ENCODE results near the gene C12orf76. TPM values are rescaled to one million over a fixed set of nuclear protein-coding genes. Genes with fewer than 3 reads are reported as not detected.

The C12orf76 gene
- total RNA-seq, 2 experiments from 2014 or later: 15.5 to 16.2 TPM

DNA sequence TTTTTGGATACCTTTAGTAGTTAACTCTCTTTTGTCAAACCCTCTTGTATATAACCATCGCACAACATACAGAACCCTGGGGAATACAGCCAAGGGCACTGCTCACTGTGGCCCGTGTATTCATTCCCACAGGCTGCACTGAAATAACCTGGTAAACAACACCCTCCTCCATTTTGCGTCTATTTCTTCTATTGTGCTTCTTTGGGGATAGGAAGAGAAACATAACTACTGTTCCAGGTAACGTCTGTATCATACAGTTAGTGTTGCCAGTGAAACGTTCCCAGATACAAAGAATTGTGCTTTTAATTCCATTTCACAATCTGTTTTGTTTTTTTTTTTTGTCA, 9.6 kb downstream of the C12orf76 start:
- no peak for ATAC-seq

DNA sequence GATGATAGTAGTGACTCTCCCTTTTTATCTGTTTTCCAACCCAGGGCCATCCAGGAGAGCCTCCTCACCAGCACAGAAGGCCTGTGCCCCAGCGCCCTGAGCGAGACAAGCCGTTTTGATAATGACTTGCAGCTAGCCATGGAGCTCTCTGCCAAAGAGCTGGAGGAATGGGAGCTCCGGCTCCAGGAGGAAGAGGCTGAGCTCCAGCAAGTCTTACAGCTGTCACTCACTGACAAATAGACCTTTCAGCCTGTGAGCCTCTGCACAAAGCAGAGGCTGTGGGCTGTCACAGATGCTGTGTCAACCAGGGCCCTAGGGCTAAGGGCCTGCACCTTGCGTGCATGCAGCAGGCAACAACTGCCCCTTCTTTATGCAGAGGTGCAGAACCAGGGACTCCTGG, 11.0 kb downstream of the C12orf76 start:
- POLR2A ChIA-PET: interaction anchor here (0.6 kb wide), 1 partner anchor 42 kb away, joined by 3 read pairs; no protein-coding TSS in a partner anchor

More for the DNA sequence above, 9.6 kb downstream of the C12orf76 start:
- ChIA-PET CTCF (interaction anchor here (1.6 kb wide), 1 partner anchor 61 kb away, joined by 4 read pairs; no protein-coding TSS in a partner anchor), POLR2A (no interaction called here)
- H3K36me3 Mint-ChIP-seq (ENCODE audit: low read depth): peaks cover 71% of the 10 kb centered on the region
- peaks cover 54% of the 10 kb centered on the region for H3K4me1 Mint-ChIP-seq (ENCODE audit: low read depth)
- peak overlapping the region; percentile 81 for H3K27ac Mint-ChIP-seq
- H3K4me3 Mint-ChIP-seq: no peak overlapping the region
- H3K9me3 Mint-ChIP-seq (ENCODE audit: insufficient read depth): no peaks in the 10 kb centered on the region
- DNase-seq: no peak
- no peaks in the 10 kb centered on the region for H3K27me3 Mint-ChIP-seq (ENCODE audit: low read depth)

GRCh38 chr12:110035534-110036104, 12.7 kb downstream of the C12orf76 start:
- Mint-ChIP-seq H3K27me3 (ENCODE audit: low read depth) (no peaks in the 10 kb centered on the region), H3K4me1 (ENCODE audit: low read depth) (peaks cover 30% of the 10 kb centered on the region), H3K36me3 (ENCODE audit: low read depth) (peaks cover 70% of the 10 kb centered on the region), H3K27ac (no peak overlapping the region), H3K9me3 (ENCODE audit: insufficient read depth) (no peaks in the 10 kb centered on the region), H3K4me3 (no peak overlapping the region)
- ATAC-seq (no peak), DNase-seq (no peak)
- POLR2A ChIA-PET: no interaction called here
- CTCF ChIA-PET: interaction anchor here (1.1 to 1.2 kb wide), 2 partner anchors 11 to 28 kb away, joined by 3 to 4 read pairs; no protein-coding TSS in a partner anchor

More for the DNA sequence above, 11.0 kb downstream of the C12orf76 start:
- H3K9me3 Mint-ChIP-seq (ENCODE audit: insufficient read depth): no peaks in the 10 kb centered on the region
- DNase-seq (no peak), ATAC-seq (no peak)
- H3K4me1 Mint-ChIP-seq (ENCODE audit: low read depth): peaks cover 46% of the 10 kb centered on the region
- H3K27ac Mint-ChIP-seq: no peak overlapping the region
- CTCF ChIA-PET: interaction anchor here (1.6 kb wide), 1 partner anchor 62 kb away, joined by 4 read pairs; no protein-coding TSS in a partner anchor
- H3K36me3 Mint-ChIP-seq (ENCODE audit: low read depth): peaks cover 74% of the 10 kb centered on the region
- no peaks in the 10 kb centered on the region for H3K27me3 Mint-ChIP-seq (ENCODE audit: low read depth)
- no peak overlapping the region for H3K4me3 Mint-ChIP-seq

- H3K4me1 Mint-ChIP-seq (ENCODE audit: low read depth): peaks cover 13% of the 10 kb centered on the region
- no peak overlapping the region for H3K4me3 Mint-ChIP-seq
- DNase-seq (no peak), ATAC-seq (no peak)
- peaks cover 65% of the 10 kb centered on the region for H3K36me3 Mint-ChIP-seq (ENCODE audit: low read depth)
- H3K27ac Mint-ChIP-seq: no peak overlapping the region
- CTCF ChIA-PET: interaction anchor here (0.7 to 1.2 kb wide), 3 partner anchors 10 to 34 kb away, joined by 3 to 4 read pairs (median 3); partner anchors contain the start of gene ANKRD13A
- POLR2A ChIA-PET: no interaction called here
- H3K9me3 Mint-ChIP-seq (ENCODE audit: insufficient read depth): no peaks in the 10 kb centered on the region
- no peaks in the 10 kb centered on the region for H3K27me3 Mint-ChIP-seq (ENCODE audit: low read depth)
These were observed 14.4 kb downstream of the C12orf76 start for GRCh38 chr12:110033888-110034287.

GRCh38 chr12:110029290-110029815, 19.0 kb downstream of the C12orf76 start:
- DNase-seq (no peak), ATAC-seq (no peak)
- ChIA-PET CTCF (no interaction called here), POLR2A (no interaction called here)
- Mint-ChIP-seq H3K36me3 (ENCODE audit: low read depth) (peaks cover 60% of the 10 kb centered on the region), H3K9me3 (ENCODE audit: insufficient read depth) (no peaks in the 10 kb centered on the region), H3K4me1 (ENCODE audit: low read depth) (peaks cover 2% of the 10 kb centered on the region), H3K4me3 (no peak overlapping the region), H3K27me3 (ENCODE audit: low read depth) (no peaks in the 10 kb centered on the region), H3K27ac (no peak overlapping the region)

DNA sequence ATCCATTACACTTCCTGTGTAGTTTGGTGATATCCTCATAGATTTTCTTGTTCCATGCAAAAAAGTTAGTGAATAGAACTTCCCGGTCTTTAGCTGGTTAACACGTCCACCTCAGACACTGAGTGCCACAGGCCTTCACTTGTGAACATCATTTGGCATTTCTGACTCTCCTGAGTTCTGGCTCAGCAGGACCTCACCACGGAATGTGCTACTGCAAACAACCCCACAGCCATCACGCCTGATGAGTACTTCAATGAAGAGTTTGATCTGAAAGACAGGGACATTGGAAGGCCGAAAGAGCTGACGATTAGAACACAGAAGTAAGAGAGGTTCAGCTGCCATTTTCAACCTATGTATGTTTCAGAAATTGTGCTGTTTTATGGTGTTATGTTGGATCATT, 20.0 kb downstream of the C12orf76 start:
- Mint-ChIP-seq H3K27ac (no peak overlapping the region), H3K4me3 (no peak overlapping the region), H3K36me3 (ENCODE audit: low read depth) (peaks cover 57% of the 10 kb centered on the region), H3K4me1 (ENCODE audit: low read depth) (peaks cover 2% of the 10 kb centered on the region), H3K9me3 (ENCODE audit: insufficient read depth) (no peaks in the 10 kb centered on the region), H3K27me3 (ENCODE audit: low read depth) (no peaks in the 10 kb centered on the region)
- CTCF ChIA-PET: interaction anchor here (0.6 to 1.2 kb wide), 2 partner anchors 10 to 11 kb away, joined by 3 read pairs; no protein-coding TSS in a partner anchor
- POLR2A ChIA-PET: interaction anchor here (1.9 kb wide), 1 partner anchor 12 kb away, joined by 8 read pairs; no protein-coding TSS in a partner anchor
- DNase-seq: no peak
- ATAC-seq: no peak

DNA sequence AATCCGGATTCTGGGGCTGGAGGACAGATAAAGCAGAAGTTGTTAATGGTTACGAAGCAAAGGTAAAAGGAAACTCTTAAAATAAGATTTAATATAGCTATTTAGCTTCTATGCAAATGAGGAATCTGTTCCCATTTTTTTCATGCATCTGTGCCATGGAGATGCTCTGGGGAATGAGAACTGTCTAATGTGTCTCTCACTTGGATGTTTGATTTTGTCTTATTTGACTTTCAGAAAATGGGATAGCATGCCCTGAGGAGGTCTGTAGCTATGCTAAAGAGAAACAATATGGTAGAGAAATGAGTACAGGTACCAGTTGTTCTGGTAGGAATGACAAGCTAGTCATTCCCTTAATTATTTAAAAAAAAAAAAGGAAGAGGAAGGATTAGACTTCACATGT, 24.3 kb downstream of the C12orf76 start:
- H3K4me3 Mint-ChIP-seq: no peak overlapping the region
- no peak overlapping the region for H3K27ac Mint-ChIP-seq
- H3K27me3 Mint-ChIP-seq (ENCODE audit: low read depth): no peaks in the 10 kb centered on the region
- ChIA-PET POLR2A (interaction anchor here (1.9 kb wide), 1 partner anchor 25 kb away, joined by 6 read pairs; the partner anchor contains the start of gene ANKRD13A), CTCF (interaction anchor here (0.9 to 2.1 kb wide), 6 partner anchors 9 to 407 kb away, joined by 3 to 4 read pairs (median 3); no protein-coding TSS in a partner anchor)
- peaks cover 3% of the 10 kb centered on the region for H3K4me1 Mint-ChIP-seq (ENCODE audit: low read depth)
- peaks cover 62% of the 10 kb centered on the region for H3K36me3 Mint-ChIP-seq (ENCODE audit: low read depth)
- DNase-seq: no peak
- ATAC-seq: no peak
- H3K9me3 Mint-ChIP-seq (ENCODE audit: insufficient read depth): no peaks in the 10 kb centered on the region

- CTCF ChIA-PET: interaction anchor here (1.2 to 2.1 kb wide), 3 partner anchors 8 to 408 kb away, joined by 3 to 4 read pairs (median 4); no protein-coding TSS in a partner anchor
- H3K27ac Mint-ChIP-seq: no peak overlapping the region
These were observed 25.0 kb downstream of the C12orf76 start for GRCh38 chr12:110023059-110023980.

GRCh38 chr12:110020956-110021355, 27.4 kb downstream of the C12orf76 start:
- no peak for ATAC-seq
- Mint-ChIP-seq H3K27me3 (ENCODE audit: low read depth) (no peaks in the 10 kb centered on the region), H3K27ac (no peak overlapping the region), H3K36me3 (ENCODE audit: low read depth) (peaks cover 62% of the 10 kb centered on the region), H3K4me3 (no peak overlapping the region), H3K4me1 (ENCODE audit: low read depth) (peaks cover 4% of the 10 kb centered on the region), H3K9me3 (ENCODE audit: insufficient read depth) (no peaks in the 10 kb centered on the region)
- CTCF ChIA-PET: no interaction called here
- no peak for DNase-seq
- POLR2A ChIA-PET: no interaction called here

More at GRCh38 chr12:110023059-110023980, 25.0 kb downstream of the C12orf76 start:
- Mint-ChIP-seq H3K27me3 (ENCODE audit: low read depth) (no peaks in the 10 kb centered on the region), H3K9me3 (ENCODE audit: insufficient read depth) (no peaks in the 10 kb centered on the region), H3K4me1 (ENCODE audit: low read depth) (peaks cover 3% of the 10 kb centered on the region), H3K4me3 (no peak overlapping the region), H3K36me3 (ENCODE audit: low read depth) (peaks cover 65% of the 10 kb centered on the region)
- ATAC-seq (no peak), DNase-seq (no peak)
- POLR2A ChIA-PET: interaction anchor here (1.9 kb wide), 1 partner anchor 24 kb away, joined by 6 read pairs; the partner anchor contains the start of gene ANKRD13A

DNA sequence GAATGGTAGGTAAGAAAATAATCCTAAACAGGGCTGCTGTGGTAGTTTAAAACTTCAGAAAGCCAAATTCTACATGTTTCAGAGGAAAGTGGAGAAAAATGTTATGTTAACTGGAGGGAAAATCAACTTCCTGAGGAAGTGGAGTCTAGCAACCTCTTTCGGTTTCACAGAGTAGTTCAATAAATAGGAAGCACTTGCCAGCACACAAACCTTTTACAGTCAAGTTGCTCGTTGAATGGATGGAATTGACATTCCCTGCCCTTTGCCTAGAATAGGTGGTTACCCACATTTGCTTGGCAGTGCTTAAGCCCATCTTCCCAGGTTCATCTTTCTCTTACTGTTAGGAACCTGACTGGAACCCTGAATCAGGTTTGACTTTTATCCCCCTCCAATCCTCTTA, 33.2 kb downstream of the C12orf76 start:
- no peak for DNase-seq
- Mint-ChIP-seq H3K4me1 (ENCODE audit: low read depth) (peaks cover 44% of the 10 kb centered on the region), H3K9me3 (ENCODE audit: insufficient read depth) (no peaks in the 10 kb centered on the region), H3K36me3 (ENCODE audit: low read depth) (peaks cover 59% of the 10 kb centered on the region), H3K27me3 (ENCODE audit: low read depth) (no peaks in the 10 kb centered on the region), H3K27ac (peak overlapping the region; percentile 95), H3K4me3 (peak overlapping the region; percentile 57)
- ATAC-seq: peak; percentile 75
- ChIA-PET POLR2A (no interaction called here), CTCF (interaction anchor here (0.8 to 1.2 kb wide), 4 partner anchors 9 to 161 kb away, joined by 3 to 4 read pairs (median 4); no protein-coding TSS in a partner anchor)

DNA sequence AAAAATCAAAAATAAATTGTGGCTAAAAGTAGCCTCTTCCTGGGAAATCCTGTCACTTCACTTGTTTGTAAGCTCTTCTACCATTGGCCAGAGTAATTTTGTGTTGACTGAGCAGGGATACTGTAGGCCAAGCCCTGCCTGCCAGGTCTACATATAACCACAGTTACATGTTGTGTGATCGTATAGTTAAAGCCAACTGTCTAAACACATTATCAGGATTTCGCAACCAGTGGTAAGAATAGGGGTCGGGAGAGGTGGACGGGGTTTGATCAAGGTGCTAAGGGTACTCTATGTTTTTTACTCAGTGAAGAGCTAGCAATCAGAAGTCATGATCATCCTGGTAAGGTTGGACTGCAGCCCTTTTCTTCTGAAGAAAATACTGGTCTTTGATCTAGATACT, 35.7 kb downstream of the C12orf76 start:
- POLR2A ChIA-PET: interaction anchor here (0.8 to 1.8 kb wide), 6 partner anchors 8 to 61 kb away, joined by 3 to 5 read pairs (median 4); partner anchors contain the start of gene ANKRD13A
- Mint-ChIP-seq H3K4me3 (no peak overlapping the region), H3K27me3 (ENCODE audit: low read depth) (no peaks in the 10 kb centered on the region), H3K4me1 (ENCODE audit: low read depth) (peaks cover 63% of the 10 kb centered on the region), H3K9me3 (ENCODE audit: insufficient read depth) (no peaks in the 10 kb centered on the region), H3K36me3 (ENCODE audit: low read depth) (peaks cover 50% of the 10 kb centered on the region), H3K27ac (peak overlapping the region; percentile 7)
- ATAC-seq (no peak), DNase-seq (no peak)
- CTCF ChIA-PET: interaction anchor here (0.9 to 2.7 kb wide), 5 partner anchors 7 to 159 kb away, joined by 3 to 7 read pairs (median 6); partner anchors contain the start of gene ANKRD13A
